Testis (tissue), 3 donors: ENCODE measurements around the gene STK33. TPM values are rescaled to one million over a fixed set of nuclear protein-coding genes. Genes with fewer than 3 reads are reported as not detected.

Experiments
- DNase-seq: peaks from one replicate; pipeline ENCODE4 v3.0.0-alpha.2; 2019
- H3K27ac ChIP-seq, 2 donors: fragments of 200-600 bp; sonication (generic); one replicate each; pipeline ENCODE4 v1.5.1; 2019
- H3K27me3 ChIP-seq: fragments of 200-600 bp; sonication (generic); one replicate; pipeline ENCODE4 v1.5.1; 2019
- H3K36me3 ChIP-seq: fragments of 200-600 bp; sonication (generic); one replicate; pipeline ENCODE4 v1.5.1; 2017; ENCODE audit warnings: low read depth; ENCODE audit errors: missing control alignments
- H3K4me1 ChIP-seq: fragments of 200-600 bp; sonication (generic); one replicate; pipeline ENCODE4 v1.5.1; 2019
- H3K4me3 ChIP-seq, 2 donors: fragments of 200-600 bp; sonication (generic); one replicate each; pipeline ENCODE4 v1.5.1; 2017 to 2019
- H3K9me3 ChIP-seq: fragments of 200-600 bp; sonication (generic); one replicate; pipeline ENCODE4 v1.5.1; 2017
- CTCF ChIP-seq, 3 experiments: fragments of 450-650 bp in 2 of 3; fragments of 200-600 bp in 1 of 3; sonication (generic) in 1 of 3; IDR thresholded peaks; one replicate each; pipeline ENCODE4 v1.5.1; 2016 to 2019; ENCODE audit warnings: antibody characterized with exemption in 3 of 3, mild to moderate bottlenecking in 2 of 3, moderate library complexity in 1 of 3
- POLR2A ChIP-seq: fragments of 450-650 bp; IDR thresholded peaks from one replicate; pipeline ENCODE4 v1.6.1; 2017; ENCODE audit warnings: antibody characterized with exemption, mild to moderate bottlenecking, moderate library complexity
- WGBS, 2 donors: methylation state at CpG; one replicate each; pipeline ENCODE4 v1.1.5; 2018; 5-methylcytosine and 5-hydroxymethylcytosine counted together
- intact Hi-C: fragments of 100-400 bp; cut with DNase I; formaldehyde crosslinking; loops from one replicate; pipeline ENCODE4 v1.15.1; 2023; ENCODE audit warnings: low total_unique reads
- polyA plus RNA-seq: library from polyadenylated mRNA; stranded (reverse); fragments of 350-450 nt; fragmentation: Illumina TruSeq; extraction: RNeasy Lipid Tissue Mini Kit (QIAGEN cat#74804); gene quantifications from one replicate; pipeline ENCODE4 v1.2.3, GENCODE V29; 2014; ENCODE audit warnings: low read depth, low replicate concordance; ENCODE audit not compliant: insufficient read depth
- total RNA-seq, 2 donors: library from RNA; depleted of rRNA; stranded (reverse); fragments of >200 nt; gene quantifications; one replicate each; pipeline ENCODE4 v1.2.3, GENCODE V29; 2016

STK33 gene
- total and polyA plus RNA-seq, 3 donors from 2014 or later, result 36.6 to 101 (median 49.9) TPM

GRCh38 chr11:8382436-8383053, 211.5 kb downstream of the STK33 start:
- intact Hi-C loops, result loop anchor here (10.0 kb wide), 1 partner anchor 182 kb away; no protein-coding TSS in a partner anchor
- Histone ChIP-seq H3K4me1 (peaks cover 12% of the 10 kb centered on the region), H3K27ac (no peak overlapping the region), H3K9me3 (no peaks in the 10 kb centered on the region), H3K36me3 (no peaks in the 10 kb centered on the region), H3K4me3 (no peak overlapping the region), H3K27me3 (no peaks in the 10 kb centered on the region)
- TF ChIP-seq POLR2A (no peak), CTCF (IDR thresholded peaks at IDR 0.05) (no peak)
- no peak for DNase-seq
- WGBS, 2 donors, result 76 to 79% methylated on average over 7 to 9 of the region's 9 CpGs

GRCh38 chr11:8381871-8382396, 212.1 kb downstream of the STK33 start:
- Histone ChIP-seq H3K27me3 (no peaks in the 10 kb centered on the region), H3K4me3 (no peak overlapping the region), H3K4me1 (peaks cover 7% of the 10 kb centered on the region), H3K27ac (no peak overlapping the region), H3K9me3 (no peaks in the 10 kb centered on the region), H3K36me3 (no peaks in the 10 kb centered on the region)
- TF ChIP-seq POLR2A, result no peak
- TF ChIP-seq CTCF (IDR thresholded peaks at IDR 0.05), result no peak
- 84 to 85% methylated on average over 9 to 13 of the region's 13 CpGs for WGBS, 2 donors
- intact Hi-C loops, result loop anchor here (10.0 kb wide), 1 partner anchor 183 kb away; no protein-coding TSS in a partner anchor
- DNase-seq, result no peak

GRCh38 chr11:8381343-8381742, 212.7 kb downstream of the STK33 start:
- intact Hi-C loops, result loop anchor here (10.0 kb wide), 1 partner anchor 183 kb away; no protein-coding TSS in a partner anchor
- DNase-seq, result no peak
- no peaks in the 10 kb centered on the region for H3K27me3 ChIP-seq

GRCh38 chr11:8375932-8376331, 218.1 kb downstream of the STK33 start:
- H3K9me3 ChIP-seq, result no peaks in the 10 kb centered on the region
- no peak overlapping the region for H3K4me3 ChIP-seq
- 61 to 70% methylated on average over 4 of the region's 4 CpGs for WGBS, 2 donors
- TF ChIP-seq CTCF (IDR thresholded peaks at IDR 0.05) (no peak), POLR2A (no peak)
- DNase-seq, result no peak
- H3K27me3 ChIP-seq, result no peaks in the 10 kb centered on the region
- no peak overlapping the region for H3K27ac ChIP-seq
- H3K4me1 ChIP-seq, result no peaks in the 10 kb centered on the region
- H3K36me3 ChIP-seq, result no peaks in the 10 kb centered on the region
- intact Hi-C loops, result no loop called here

More at GRCh38 chr11:8381343-8381742, 212.7 kb downstream of the STK33 start:
- no peak overlapping the region for H3K27ac ChIP-seq
- H3K36me3 ChIP-seq, result no peaks in the 10 kb centered on the region
- peaks cover 7% of the 10 kb centered on the region for H3K4me1 ChIP-seq
- H3K9me3 ChIP-seq, result no peaks in the 10 kb centered on the region
- 93% methylated on average over 6 of the region's 6 CpGs for WGBS, 2 donors
- no peak overlapping the region for H3K4me3 ChIP-seq
- TF ChIP-seq POLR2A, result no peak
- TF ChIP-seq CTCF (IDR thresholded peaks at IDR 0.05), result no peak

GRCh38 chr11:8375460-8375859, 218.6 kb downstream of the STK33 start:
- no peak overlapping the region for H3K4me3 ChIP-seq
- DNase-seq, result no peak
- no peaks in the 10 kb centered on the region for H3K36me3 ChIP-seq
- no peaks in the 10 kb centered on the region for H3K4me1 ChIP-seq
- H3K27me3 ChIP-seq, result no peaks in the 10 kb centered on the region
- WGBS, 2 donors, result 50 to 52% methylated on average over 3 of the region's 3 CpGs
- no peaks in the 10 kb centered on the region for H3K9me3 ChIP-seq
- intact Hi-C loops, result no loop called here
- no peak for TF ChIP-seq CTCF (IDR thresholded peaks at IDR 0.05)
- no peak for TF ChIP-seq POLR2A
- no peak overlapping the region for H3K27ac ChIP-seq
